OCI-LY7 (cell line): ENCODE measurements around the gene NOL4L.

ENCODE experiments used
- CTCF ChIP-seq: fragments of 200-600 bp; sonication (generic); conservative IDR thresholded peaks from 2 replicates; pipeline ENCODE4 v1.5.1; 2014; ENCODE audit warnings: mild to moderate bottlenecking, antibody characterized with exemption, low read length, moderate library complexity, mixed read lengths
- EZH2phosphoT487 ChIP-seq: fragments of 200-600 bp; sonication (generic); IDR thresholded peaks from 2 replicates; pipeline ENCODE4 v1.6.1; 2018; ENCODE audit warnings: low read depth, borderline replicate concordance, mild to moderate bottlenecking, mixed run types, antibody characterized with exemption, low read length, moderate library complexity, mixed read lengths

GRCh38 chr20:32613192-32614053 is 28.3 kb upstream of the NOL4L start:
- no peak for TF ChIP-seq CTCF
- no peak for TF ChIP-seq EZH2phosphoT487
